Endodermal cell (in vitro differentiated cells): ENCODE results near the gene OR1L8. TPM values are rescaled to one million over a fixed set of nuclear protein-coding genes. Genes with fewer than 3 reads are reported as not detected.
"Not testable (repeated sequence)": the region's sequence is repeated elsewhere in the genome, so short reads cannot be mapped to it uniquely, and the experiment has no call there.

Source experiments
- DNase-seq: peaks from one replicate; pipeline ENCODE4 v3.0.0-alpha.2; 2017
- H3K27ac ChIP-seq: 2 replicates; pipeline ENCODE4 v1.5.1; 2013; ENCODE audit warnings: mild to moderate bottlenecking, low read depth, low read length, moderate library complexity
- H3K27me3 ChIP-seq: 2 replicates; pipeline ENCODE4 v1.6.1; 2013; ENCODE audit warnings: mild to moderate bottlenecking, low read length, moderate library complexity; ENCODE audit not compliant: insufficient read depth, control insufficient read depth, poor library complexity, severe bottlenecking
- H3K36me3 ChIP-seq: 2 replicates; pipeline ENCODE4 v1.7.0; 2013; ENCODE audit warnings: mild to moderate bottlenecking, low read length, moderate library complexity; ENCODE audit not compliant: control insufficient read depth, insufficient read depth
- H3K4me1 ChIP-seq: one replicate; pipeline ENCODE4 v1.7.0; 2013; ENCODE audit warnings: low read length; ENCODE audit not compliant: control insufficient read depth, insufficient read depth
- H3K4me3 ChIP-seq: 2 replicates; pipeline ENCODE4 v1.5.1; 2013; ENCODE audit warnings: mild to moderate bottlenecking, low read length, moderate library complexity
- H3K9ac ChIP-seq: 2 replicates; pipeline ENCODE4 v1.6.1; 2013; ENCODE audit warnings: mild to moderate bottlenecking, low read length, moderate library complexity; ENCODE audit not compliant: poor library complexity, severe bottlenecking; ENCODE audit errors: extremely low read depth
- H3K9me3 ChIP-seq: 2 replicates; pipeline ENCODE4 v1.6.1; 2013; ENCODE audit warnings: mild to moderate bottlenecking, low read length, moderate library complexity; ENCODE audit not compliant: control insufficient read depth
- H3K27ac Mint-ChIP-seq: 2 replicates; pipeline ENCODE4 v1.8.0; 2020; ENCODE audit warnings: mixed read lengths
- H3K27me3 Mint-ChIP-seq: 2 replicates; pipeline ENCODE4 v1.8.0; 2021; ENCODE audit warnings: mild to moderate bottlenecking, mixed read lengths; ENCODE audit not compliant: insufficient read depth
- H3K36me3 Mint-ChIP-seq: 2 replicates; pipeline ENCODE4 v1.8.0; 2020; ENCODE audit warnings: low read depth, mixed read lengths
- H3K4me1 Mint-ChIP-seq: 2 replicates; pipeline ENCODE4 v1.8.0; 2020; ENCODE audit warnings: mixed read lengths
- H3K4me3 Mint-ChIP-seq: 2 replicates; pipeline ENCODE4 v1.8.0; 2020; ENCODE audit warnings: mild to moderate bottlenecking, moderate library complexity, mixed read lengths
- H3K9me3 Mint-ChIP-seq: 2 replicates; pipeline ENCODE4 v1.8.0; 2020; ENCODE audit warnings: mild to moderate bottlenecking, mixed read lengths
- CTCF ChIP-seq: fragments of 200-600 bp; sonication (generic); conservative IDR thresholded peaks from 2 replicates; pipeline ENCODE4 v1.5.0; 2021; ENCODE audit warnings: antibody characterized with exemption, mild to moderate bottlenecking
- WGBS, 2 experiments: methylation state at CpG; one replicate each; pipeline versions ENCODE4 v1.1.5 to v1.1.7; 2013; ENCODE audit warnings: missing lambda C conversion rate in 2 of 2, mixed read lengths in 1 of 2; ENCODE audit not compliant: insufficient coverage in 1 of 2, insufficient read length in 1 of 2; 5-methylcytosine and 5-hydroxymethylcytosine counted together
- long read RNA-seq, 4 experiments: library from polyadenylated mRNA in 2 of 4; library from RNA in 1 of 4; library from capped mRNA in 1 of 4; stranded (forward) in 3 of 4; unstranded in 1 of 4; transcript quantifications; one replicate each; pipeline ENCODE4 v2.0.0, GENCODE V29; 2020 to 2021; ENCODE audit warnings: inconsistent platforms in 1 of 4
- polyA plus RNA-seq, 2 experiments: library from polyadenylated mRNA; stranded (reverse); fragments of 50-300 nt; gene quantifications; one replicate each; pipeline ENCODE4 v1.2.3, GENCODE V29; 2013
- total RNA-seq, 2 donors: library from RNA; stranded (reverse); fragmentation: NEBNext Ultra II Directional in 1 of 2; extraction: Animal tissue kit (Norgen Biotek cat#: 25700) in 1 of 2; gene quantifications; 2 replicates in 1 of 2; 3 replicates in 1 of 2; pipeline ENCODE4 v1.2.1, GENCODE V29; 2021

The OR1L8 gene
- total RNA-seq = not detected
- polyA plus RNA-seq (2013, experiment 1 of 2) = not detected
- not detected for polyA plus RNA-seq (2013, experiment 2 of 2)
- long read RNA-seq, experiment 1 = 0 reads
- long read RNA-seq, experiment 2 = 0 reads
- long read RNA-seq, experiment 3 = 0 reads
- long read RNA-seq, experiment 4 = 0 reads

- not testable (repeated sequence) for H3K4me3 ChIP-seq
These were observed at the start of gene OR1L8 for GRCh38 chr9:122583284-122583683. Gene OR1L8, minus strand, starts transcription at chr9:122583384. Its CDS starts 14,907 bp downstream, at chr9:122568477.

GRCh38 chr9:122619996-122620395 lies 36.8 kb upstream of the OR1L8 start:
- no peak for DNase-seq
- Histone ChIP-seq H3K36me3 (no peaks in the 10 kb centered on the region), H3K4me3 (no peak overlapping the region), H3K27ac (no peak overlapping the region), H3K4me1 (no peaks in the 10 kb centered on the region), H3K9me3 (peaks cover 39% of the 10 kb centered on the region), H3K9ac (no peak overlapping the region), H3K27me3 (no peaks in the 10 kb centered on the region)
- Mint-ChIP-seq H3K4me3 (no peak overlapping the region), H3K27ac (no peak overlapping the region), H3K4me1 (no peaks in the 10 kb centered on the region), H3K9me3 (peaks cover 81% of the 10 kb centered on the region), H3K27me3 (no peaks in the 10 kb centered on the region), H3K36me3 (no peaks in the 10 kb centered on the region)
- 58 to 75% methylated on average over 5 to 7 of the region's 7 CpGs for WGBS, 2 experiments
- TF ChIP-seq CTCF = no peak

More at GRCh38 chr9:122583284-122583683, at the start of gene OR1L8:
- H3K36me3 ChIP-seq, H3K27me3 Mint-ChIP-seq, H3K27ac ChIP-seq, H3K27me3 ChIP-seq, H3K36me3 Mint-ChIP-seq, H3K27ac Mint-ChIP-seq, H3K4me1 ChIP-seq, DNase-seq, H3K4me1 Mint-ChIP-seq, H3K9ac ChIP-seq, H3K4me3 Mint-ChIP-seq: not testable (repeated sequence)
- WGBS, 2 experiments = 82 to 89% methylated on average over 3 to 8 of the region's 8 CpGs
- peaks cover 57% of the 10 kb centered on the region for H3K9me3 ChIP-seq
- H3K9me3 Mint-ChIP-seq = peaks cover 45% of the 10 kb centered on the region

GRCh38 chr9:122614362-122614761 lies 31.2 kb upstream of the OR1L8 start, which contains the start of gene OR1Q1:
Gene OR1Q1, plus strand, starts transcription at chr9:122614738. Its CDS starts 0 bp downstream, at chr9:122614738.
- H3K36me3 Mint-ChIP-seq = no peaks in the 10 kb centered on the region
- no peaks in the 10 kb centered on the region for H3K4me1 ChIP-seq
- H3K4me1 Mint-ChIP-seq = no peaks in the 10 kb centered on the region
- no peaks in the 10 kb centered on the region for H3K27me3 ChIP-seq
- peaks cover 65% of the 10 kb centered on the region for H3K9me3 ChIP-seq
- H3K27ac ChIP-seq = no peak within 1 kb of the TSS
- H3K9me3 Mint-ChIP-seq = peaks cover 65% of the 10 kb centered on the region
- H3K4me3 ChIP-seq = no peak within 1 kb of the TSS
- no peaks in the 10 kb centered on the region for H3K27me3 Mint-ChIP-seq
- no peak within 1 kb of the TSS for H3K27ac Mint-ChIP-seq
- 80% methylated on average over 1 of the region's 1 CpG; no CpG with 5 or more reads in 1 of the 2 experiments for WGBS, 2 experiments
- no peak for TF ChIP-seq CTCF
- DNase-seq = no peak
- no peaks in the 10 kb centered on the region for H3K36me3 ChIP-seq
- no peak within 1 kb of the TSS for H3K9ac ChIP-seq
- no peak within 1 kb of the TSS for H3K4me3 Mint-ChIP-seq

GRCh38 chr9:122609804-122610203 lies 26.6 kb upstream of the OR1L8 start:
- H3K4me1 ChIP-seq = no peaks in the 10 kb centered on the region
- H3K36me3 ChIP-seq = no peaks in the 10 kb centered on the region
- Mint-ChIP-seq H3K4me3 (no peak overlapping the region), H3K4me1 (no peaks in the 10 kb centered on the region), H3K9me3 (peaks cover 61% of the 10 kb centered on the region), H3K27me3 (no peaks in the 10 kb centered on the region), H3K36me3 (no peaks in the 10 kb centered on the region), H3K27ac (no peak overlapping the region)
- H3K27me3 ChIP-seq = no peaks in the 10 kb centered on the region
- TF ChIP-seq CTCF = no peak
- DNase-seq = no peak
- H3K9ac ChIP-seq = no peak overlapping the region
- no peak overlapping the region for H3K4me3 ChIP-seq
- no peak overlapping the region for H3K27ac ChIP-seq
- 49 to 67% methylated on average over 2 to 4 of the region's 4 CpGs for WGBS, 2 experiments
- H3K9me3 ChIP-seq = peaks cover 42% of the 10 kb centered on the region
